GM10266 (cell line): ENCODE measurements around the gene RANBP10.

ENCODE experiments used
- DNase-seq: peaks from one replicate; pipeline ENCODE4 v3.0.0; 2012; ENCODE audit errors: extremely low spot score
- TF ChIP-seq, protein P1 (sequence below): IDR thresholded peaks from 2 replicates; pipeline ENCODE4 v1.5.1; 2012; ENCODE audit warnings: mild to moderate bottlenecking, low read depth; ENCODE audit not compliant: control insufficient read depth, insufficient read depth; ENCODE audit errors: missing control alignments

The RANBP10 gene

GRCh38 chr16:67806428-67807147 lies at the start of gene RANBP10, which contains the start of gene TSNAXIP1:
Gene RANBP10 (minus strand): TSS chr16:67806560. CDS start chr16:67806536, 24 bp downstream.
Gene TSNAXIP1 (plus strand): TSS chr16:67806889. CDS start chr16:67807150, 261 bp downstream.
- DNase-seq, result peak; percentile 95
- TF ChIP-seq, protein P1, sequence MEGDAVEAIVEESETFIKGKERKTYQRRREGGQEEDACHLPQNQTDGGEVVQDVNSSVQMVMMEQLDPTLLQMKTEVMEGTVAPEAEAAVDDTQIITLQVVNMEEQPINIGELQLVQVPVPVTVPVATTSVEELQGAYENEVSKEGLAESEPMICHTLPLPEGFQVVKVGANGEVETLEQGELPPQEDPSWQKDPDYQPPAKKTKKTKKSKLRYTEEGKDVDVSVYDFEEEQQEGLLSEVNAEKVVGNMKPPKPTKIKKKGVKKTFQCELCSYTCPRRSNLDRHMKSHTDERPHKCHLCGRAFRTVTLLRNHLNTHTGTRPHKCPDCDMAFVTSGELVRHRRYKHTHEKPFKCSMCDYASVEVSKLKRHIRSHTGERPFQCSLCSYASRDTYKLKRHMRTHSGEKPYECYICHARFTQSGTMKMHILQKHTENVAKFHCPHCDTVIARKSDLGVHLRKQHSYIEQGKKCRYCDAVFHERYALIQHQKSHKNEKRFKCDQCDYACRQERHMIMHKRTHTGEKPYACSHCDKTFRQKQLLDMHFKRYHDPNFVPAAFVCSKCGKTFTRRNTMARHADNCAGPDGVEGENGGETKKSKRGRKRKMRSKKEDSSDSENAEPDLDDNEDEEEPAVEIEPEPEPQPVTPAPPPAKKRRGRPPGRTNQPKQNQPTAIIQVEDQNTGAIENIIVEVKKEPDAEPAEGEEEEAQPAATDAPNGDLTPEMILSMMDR, result no peak

DNA sequence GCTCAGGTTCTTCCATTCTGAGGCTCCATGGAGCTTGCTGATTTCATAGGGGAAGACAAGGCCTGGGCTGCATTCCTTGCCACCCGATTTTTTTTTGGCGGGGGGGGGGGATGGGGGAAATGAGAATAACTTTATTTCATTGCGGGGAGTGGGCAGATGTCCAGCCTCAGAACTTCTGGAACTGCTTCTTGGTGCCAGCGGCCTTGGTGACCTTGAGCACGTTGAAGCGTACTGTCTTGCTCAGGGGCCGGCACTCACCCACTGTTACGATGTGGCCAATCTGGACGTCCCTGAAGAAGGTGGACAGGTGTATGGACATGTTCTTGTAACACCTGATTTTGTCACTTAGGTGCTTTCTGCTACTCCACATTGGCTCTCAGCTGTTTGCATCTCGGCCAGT lies 49.4 kb upstream of the RANBP10 start:
- TF ChIP-seq, protein P1, result no peak

DNA sequence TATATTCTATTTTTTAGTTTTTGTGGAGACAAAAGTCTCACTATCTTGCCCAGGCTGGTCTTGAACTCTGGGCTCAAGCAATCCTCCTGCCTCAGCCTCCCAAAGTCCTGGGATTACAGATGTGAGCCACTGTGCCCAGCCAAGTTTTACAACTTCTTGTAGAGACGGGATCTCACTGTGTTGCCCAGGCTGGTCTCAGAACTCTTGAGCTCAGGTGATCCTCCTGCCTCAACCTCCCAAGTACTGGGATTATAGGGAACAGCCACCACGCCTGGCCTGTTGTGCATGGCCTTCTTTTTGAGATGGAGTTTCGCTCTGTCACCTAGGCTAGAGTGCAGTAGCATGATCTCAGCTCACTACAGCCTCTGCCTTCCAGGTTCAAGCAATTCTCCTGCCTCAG lies 47.3 kb upstream of the RANBP10 start:
- no peak for DNase-seq
- TF ChIP-seq, protein P1, result no peak

More for the DNA sequence above, 49.4 kb upstream of the RANBP10 start:
- no peak for DNase-seq

GRCh38 chr16:67848118-67848517 lies 41.8 kb upstream of the RANBP10 start:
- no peak for DNase-seq

GRCh38 chr16:67847064-67847861 lies 40.9 kb upstream of the RANBP10 start, which contains the start of gene CENPT:
Gene CENPT (minus strand): TSS chr16:67847693. CDS start chr16:67833859, 13,834 bp downstream.
- TF ChIP-seq, protein P1, result no peak
- no peak for DNase-seq

More at GRCh38 chr16:67848118-67848517, 41.8 kb upstream of the RANBP10 start:
- TF ChIP-seq, protein P1, result no peak

GRCh38 chr16:67846320-67847063 lies 40.1 kb upstream of the RANBP10 start, which contains the start of gene NUTF2:
Gene NUTF2 (plus strand): TSS chr16:67846933. CDS start chr16:67865131, 18,198 bp downstream.
- DNase-seq, result peak; percentile 97
- TF ChIP-seq, protein P1, result no peak
